GM19240 (cell line): ENCODE data around the gene OR4C13.
"Not testable (repeated sequence)": the region's sequence is repeated elsewhere in the genome, so short reads cannot be mapped to it uniquely, and the experiment has no call there.

Experiments used
- DNase-seq: peaks from one replicate; pipeline ENCODE4 v3.0.0; 2011; ENCODE audit warnings: low spot score; ENCODE audit not compliant: insufficient read length

The OR4C13 gene

GRCh38 chr11:49952091-49952490, at the start of gene OR4C13:
TSS of gene OR4C13 (plus strand) at chr11:49952391. CDS start at chr11:49952423, 32 bp downstream.
- DNase-seq, result no peak

GRCh38 chr11:49911516-49911915, 40.7 kb upstream of the OR4C13 start:
- not testable (repeated sequence) for DNase-seq

GRCh38 chr11:49948701-49949100, 3.5 kb upstream of the OR4C13 start:
- not testable (repeated sequence) for DNase-seq

DNA sequence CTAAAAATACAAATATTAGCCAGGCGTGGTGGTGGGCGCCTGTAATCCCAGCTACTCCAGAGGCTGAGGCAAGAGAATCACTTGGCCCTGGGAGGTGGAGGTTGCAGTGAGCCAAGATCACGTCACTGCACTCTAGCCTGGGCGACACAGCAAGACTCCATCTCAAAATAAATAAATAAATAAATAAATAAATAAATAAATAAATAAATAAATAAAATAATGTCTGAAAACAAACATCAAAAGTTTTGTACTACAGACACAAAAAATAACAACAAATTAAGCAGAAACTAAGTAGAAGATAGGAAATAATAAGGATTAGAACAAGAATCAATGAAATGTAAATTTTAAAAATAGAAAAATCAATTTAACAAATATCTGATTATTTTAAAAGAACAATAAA, 21.2 kb downstream of the OR4C13 start:
- DNase-seq, result not testable (repeated sequence)

GRCh38 chr11:49982435-49982834, 30.2 kb downstream of the OR4C13 start, which contains the start of gene OR4C12:
TSS of gene OR4C12 (minus strand) at chr11:49982535. CDS start at chr11:49982501, 34 bp downstream.
- not testable (repeated sequence) for DNase-seq

DNA sequence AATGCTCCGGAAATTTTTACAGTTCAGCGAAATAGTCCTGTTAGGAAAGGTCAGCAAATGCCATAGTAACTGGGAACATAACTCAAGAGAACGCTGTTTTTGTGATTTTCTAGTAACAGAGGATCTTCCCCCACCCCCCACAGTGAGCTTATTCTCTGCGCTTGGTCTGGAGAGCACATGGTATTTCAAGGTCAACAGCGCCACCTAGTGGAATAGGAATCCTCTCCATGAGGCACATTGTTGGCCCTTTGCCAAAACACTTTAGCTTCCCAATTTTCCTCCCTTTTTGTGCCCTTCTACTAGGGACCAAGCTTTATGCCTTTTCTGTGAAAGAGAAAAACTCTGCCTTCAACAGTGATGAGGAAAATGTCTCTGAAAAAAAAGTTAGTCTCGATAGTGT, 43.4 kb downstream of the OR4C13 start:
- no peak for DNase-seq
